ENCODE measurements around the gene RAB3GAP2.

- no peak for TF ChIP-seq POLR2A (IDR thresholded peaks at IDR 0.05)
- TF ChIP-seq, protein P1, sequence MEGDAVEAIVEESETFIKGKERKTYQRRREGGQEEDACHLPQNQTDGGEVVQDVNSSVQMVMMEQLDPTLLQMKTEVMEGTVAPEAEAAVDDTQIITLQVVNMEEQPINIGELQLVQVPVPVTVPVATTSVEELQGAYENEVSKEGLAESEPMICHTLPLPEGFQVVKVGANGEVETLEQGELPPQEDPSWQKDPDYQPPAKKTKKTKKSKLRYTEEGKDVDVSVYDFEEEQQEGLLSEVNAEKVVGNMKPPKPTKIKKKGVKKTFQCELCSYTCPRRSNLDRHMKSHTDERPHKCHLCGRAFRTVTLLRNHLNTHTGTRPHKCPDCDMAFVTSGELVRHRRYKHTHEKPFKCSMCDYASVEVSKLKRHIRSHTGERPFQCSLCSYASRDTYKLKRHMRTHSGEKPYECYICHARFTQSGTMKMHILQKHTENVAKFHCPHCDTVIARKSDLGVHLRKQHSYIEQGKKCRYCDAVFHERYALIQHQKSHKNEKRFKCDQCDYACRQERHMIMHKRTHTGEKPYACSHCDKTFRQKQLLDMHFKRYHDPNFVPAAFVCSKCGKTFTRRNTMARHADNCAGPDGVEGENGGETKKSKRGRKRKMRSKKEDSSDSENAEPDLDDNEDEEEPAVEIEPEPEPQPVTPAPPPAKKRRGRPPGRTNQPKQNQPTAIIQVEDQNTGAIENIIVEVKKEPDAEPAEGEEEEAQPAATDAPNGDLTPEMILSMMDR (IDR thresholded peaks at IDR 0.05): no peak
Observed at GRCh38 chr1:220225957-220226356, 46.3 kb downstream of the RAB3GAP2 start.

Measured in right lobe of liver (tissue), 4 donors.